Fibroblast of the aortic adventitia (primary cell): Measurements from ENCODE around the gene DOK4. TPM values are rescaled to one million over a fixed set of nuclear protein-coding genes. Genes with fewer than 3 reads are reported as not detected.

Experiments
- DNase-seq: peaks from one replicate; pipeline ENCODE4 v3.0.0-alpha.2; 2010; ENCODE audit warnings: low read depth
- H3K4me3 ChIP-seq: 2 replicates; pipeline ENCODE4 v1.5.1; 2011; ENCODE audit warnings: low read depth, mild to moderate bottlenecking, control low read depth, low read length, moderate library complexity
- CTCF ChIP-seq: IDR thresholded peaks from 2 replicates; pipeline ENCODE4 v1.5.1; 2011; ENCODE audit warnings: mild to moderate bottlenecking, low read length, control low read depth, inconsistent platforms; ENCODE audit not compliant: insufficient read depth
- total RNA-seq: library from RNA; depleted of rRNA; stranded (reverse); fragments of >200 nt; gene quantifications from 2 replicates; pipeline ENCODE4 v1.2.3, GENCODE V29; 2012; ENCODE audit warnings: low replicate concordance

The DOK4 gene
- total RNA-seq, 1 donor = 29.6 TPM

GRCh38 chr16:57482845-57483545 lies 3.3 kb downstream of the DOK4 start:
- no peak for DNase-seq
- H3K4me3 ChIP-seq = no peak overlapping the region

GRCh38 chr16:57481421-57481820 lies 4.9 kb downstream of the DOK4 start:
- no peak overlapping the region for H3K4me3 ChIP-seq
- DNase-seq = no peak
- no peak for TF ChIP-seq CTCF

More at GRCh38 chr16:57482845-57483545, 3.3 kb downstream of the DOK4 start:
- no peak for TF ChIP-seq CTCF

- DNase-seq = no peak
- no peak for TF ChIP-seq CTCF
- H3K4me3 ChIP-seq = no peak overlapping the region
Observed at GRCh38 chr16:57480754-57481230, 5.5 kb downstream of the DOK4 start.

GRCh38 chr16:57479976-57480753 lies 6.1 kb downstream of the DOK4 start:
- DNase-seq = peak; percentile 80
- TF ChIP-seq CTCF = no peak
- H3K4me3 ChIP-seq = peak overlapping the region; percentile 72

- TF ChIP-seq CTCF = no peak
- H3K4me3 ChIP-seq = peak overlapping the region; percentile 72
- peak; percentile 74 for DNase-seq
Observed at GRCh38 chr16:57479205-57479975, 6.9 kb downstream of the DOK4 start.

- no peak for DNase-seq
- no peak for TF ChIP-seq CTCF
Observed at GRCh38 chr16:57478396-57479204, 7.7 kb downstream of the DOK4 start.

More at GRCh38 chr16:57478396-57479204, 7.7 kb downstream of the DOK4 start:
- H3K4me3 ChIP-seq = peak overlapping the region; percentile 72
